Cardiac fibroblast (primary cell): Measurements from ENCODE around the gene ADAM30.
A peak's percentile ranks its signal among the peaks of the same experiment; 100 is the strongest.
"Not testable (repeated sequence)": the region's sequence is repeated elsewhere in the genome, so short reads cannot be mapped to it uniquely, and the experiment has no call there.

Source experiments
- DNase-seq, 2 donors: peaks; one replicate each; pipeline versions ENCODE4 v3.0.0 to v3.0.0-alpha.2; 2010; ENCODE audit warnings: low read depth in 2 of 2
- H3K4me3 ChIP-seq, 2 donors: replicated peaks in 1 of 2; 1 replicate in 1 of 2; 2 replicates in 1 of 2; pipeline ENCODE4 v1.5.1; 2011; ENCODE audit warnings: low read depth in 2 of 2, low read length in 2 of 2, mild to moderate bottlenecking in 2 of 2, moderate library complexity in 1 of 2
- TF ChIP-seq, protein P1 (sequence below): IDR thresholded peaks from one replicate; pipeline ENCODE4 v1.5.1; 2011; ENCODE audit warnings: low read depth, mild to moderate bottlenecking, low read length, inconsistent platforms

ADAM30 gene

DNA sequence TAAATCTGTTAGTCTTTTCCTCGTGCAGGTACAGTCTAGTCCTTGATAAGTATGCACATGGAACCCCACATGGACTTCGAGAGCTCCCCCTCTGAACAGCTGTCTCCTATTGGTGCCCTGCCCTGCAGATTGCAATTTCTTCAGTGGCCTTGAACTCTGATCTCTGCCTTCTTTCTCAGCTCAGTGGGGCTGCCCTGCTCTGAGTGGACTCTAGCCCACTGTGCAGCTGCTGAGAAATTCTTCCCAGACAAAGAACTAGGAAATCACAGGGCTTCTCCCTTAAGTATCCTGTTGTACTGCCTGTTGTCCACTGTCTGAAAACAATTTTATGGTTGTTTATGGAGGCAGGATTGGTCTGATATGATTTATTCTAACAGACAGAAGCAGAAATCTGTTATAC lies 38.2 kb downstream of the ADAM30 start:
- H3K4me3 ChIP-seq, result no peak overlapping the region
- no peak for DNase-seq
- TF ChIP-seq, protein P1, sequence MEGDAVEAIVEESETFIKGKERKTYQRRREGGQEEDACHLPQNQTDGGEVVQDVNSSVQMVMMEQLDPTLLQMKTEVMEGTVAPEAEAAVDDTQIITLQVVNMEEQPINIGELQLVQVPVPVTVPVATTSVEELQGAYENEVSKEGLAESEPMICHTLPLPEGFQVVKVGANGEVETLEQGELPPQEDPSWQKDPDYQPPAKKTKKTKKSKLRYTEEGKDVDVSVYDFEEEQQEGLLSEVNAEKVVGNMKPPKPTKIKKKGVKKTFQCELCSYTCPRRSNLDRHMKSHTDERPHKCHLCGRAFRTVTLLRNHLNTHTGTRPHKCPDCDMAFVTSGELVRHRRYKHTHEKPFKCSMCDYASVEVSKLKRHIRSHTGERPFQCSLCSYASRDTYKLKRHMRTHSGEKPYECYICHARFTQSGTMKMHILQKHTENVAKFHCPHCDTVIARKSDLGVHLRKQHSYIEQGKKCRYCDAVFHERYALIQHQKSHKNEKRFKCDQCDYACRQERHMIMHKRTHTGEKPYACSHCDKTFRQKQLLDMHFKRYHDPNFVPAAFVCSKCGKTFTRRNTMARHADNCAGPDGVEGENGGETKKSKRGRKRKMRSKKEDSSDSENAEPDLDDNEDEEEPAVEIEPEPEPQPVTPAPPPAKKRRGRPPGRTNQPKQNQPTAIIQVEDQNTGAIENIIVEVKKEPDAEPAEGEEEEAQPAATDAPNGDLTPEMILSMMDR, result no peak

DNA sequence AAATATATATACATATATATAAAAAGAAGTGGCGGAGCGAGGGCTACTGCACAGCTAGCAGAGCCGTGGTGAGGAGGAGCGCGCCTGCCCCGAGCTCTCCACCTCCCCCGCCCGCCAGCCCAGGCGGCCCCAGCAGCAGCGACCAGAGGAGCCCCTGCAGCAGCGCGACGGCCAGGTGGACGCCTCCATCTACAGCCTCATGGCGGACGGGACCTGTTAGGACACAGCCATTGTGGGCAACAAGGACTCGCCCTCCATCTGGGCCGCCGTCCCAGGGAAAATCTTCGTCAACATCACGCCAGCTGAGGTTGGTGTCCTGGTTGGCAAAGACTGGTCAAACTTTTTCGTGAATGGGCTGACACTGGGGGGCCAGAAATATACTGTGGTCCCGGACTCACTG lies 43.2 kb downstream of the ADAM30 start:
- DNase-seq, result no peak
- no peak overlapping the region for H3K4me3 ChIP-seq
- TF ChIP-seq, protein P1, result no peak

DNA sequence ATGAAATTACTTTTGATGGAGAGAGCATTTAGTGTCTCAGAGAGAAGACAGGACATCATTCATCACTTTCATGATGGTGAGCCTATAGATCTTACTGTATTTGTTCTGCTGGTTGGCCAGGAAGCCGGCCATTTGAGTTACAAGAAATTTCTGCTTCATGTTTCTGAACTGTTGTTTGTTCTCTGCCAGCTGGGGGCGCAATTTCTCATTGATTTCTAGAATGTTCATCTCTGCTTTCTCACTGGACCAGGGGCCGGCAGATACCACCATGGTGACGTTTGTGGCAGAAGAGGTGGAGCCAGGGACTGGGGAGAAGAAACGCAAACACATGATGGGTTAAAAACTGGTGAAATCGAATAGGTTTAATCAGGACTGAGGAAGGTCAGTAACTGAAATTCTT lies 52.1 kb downstream of the ADAM30 start:
- DNase-seq, result peak in 1 of 2 donors; percentile 5
- not testable (repeated sequence) for H3K4me3 ChIP-seq
